ENCODE results near the gene PLOD1. TPM values are rescaled to one million over a fixed set of nuclear protein-coding genes. Genes with fewer than 3 reads are reported as not detected.
A peak's percentile ranks its signal among the peaks of the same experiment; 100 is the strongest.
"Not testable (repeated sequence)": the region's sequence is repeated elsewhere in the genome, so short reads cannot be mapped to it uniquely, and the experiment has no call there.

PLOD1 gene
- polyA plus RNA-seq (2014; cell fraction: cytosol; rRNA removed), result 36.1 and 44.4 TPM in 2 replicates
- 31.4 and 49.3 TPM in 2 replicates for polyA plus RNA-seq (2014; cell fraction: nucleus; rRNA removed)

DNA sequence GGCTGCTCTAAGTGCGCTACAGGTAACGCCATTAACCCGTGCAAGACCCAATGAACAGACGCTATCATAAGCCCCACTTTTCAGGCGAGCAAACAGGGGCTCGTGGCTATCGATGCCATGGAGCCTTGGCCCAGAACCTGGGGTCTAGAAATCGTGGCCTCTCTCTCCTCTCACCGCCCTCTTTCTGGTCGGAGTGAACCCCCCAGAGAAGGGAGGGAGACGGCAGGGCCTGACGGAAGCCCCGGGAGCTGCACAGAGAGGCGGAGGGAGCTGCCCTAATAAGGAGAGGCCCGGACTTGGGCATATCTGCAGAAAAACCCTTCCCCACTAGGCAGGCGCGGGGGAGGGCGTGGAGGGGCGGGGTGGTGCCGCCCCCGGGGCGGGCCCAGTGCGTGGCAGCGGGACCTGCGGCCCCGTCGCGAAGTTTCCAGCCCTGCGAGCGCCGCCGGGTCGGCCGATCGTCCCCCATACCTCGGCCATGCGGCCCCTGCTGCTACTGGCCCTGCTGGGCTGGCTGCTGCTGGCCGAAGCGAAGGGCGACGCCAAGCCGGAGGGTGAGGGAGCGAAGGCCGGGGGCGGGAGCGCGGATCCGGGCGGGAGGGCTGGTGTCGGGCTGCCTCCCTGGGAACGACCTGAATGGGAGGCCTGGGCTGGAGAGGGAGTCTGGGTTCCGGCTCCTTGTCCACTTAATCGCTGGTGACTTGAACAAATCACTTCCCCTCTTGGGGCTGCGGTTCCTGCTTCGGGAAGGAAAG is at the start of gene PLOD1:
TSS of gene PLOD1 (plus strand) at position 416 of the 755 bp plus-strand sequence. CDS start at position 479, 63 bp downstream.
- DNase-seq (ENCODE audit: low spot score), result peak; percentile 83

DNA sequence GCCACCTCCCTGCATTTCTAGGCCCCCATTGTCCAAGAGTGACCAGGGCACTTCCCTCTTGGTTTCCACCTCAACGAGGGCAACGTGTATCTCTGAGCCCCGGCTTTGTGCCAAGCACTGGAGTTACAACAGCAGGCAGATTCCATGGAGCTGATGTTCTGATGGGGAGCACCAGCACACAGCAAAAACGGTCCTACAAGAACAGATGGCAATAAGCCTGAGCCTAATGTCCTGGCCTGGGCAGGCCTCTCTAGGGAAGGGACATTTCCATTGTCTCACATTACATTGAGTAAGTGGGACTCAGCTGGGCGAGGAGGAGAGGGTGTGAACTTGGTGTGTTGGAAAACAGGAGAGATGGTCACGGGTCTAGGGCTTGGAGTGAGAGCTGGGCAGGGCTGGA is 48.6 kb upstream of the PLOD1 start:
- no peak for DNase-seq (ENCODE audit: low spot score)

DNA sequence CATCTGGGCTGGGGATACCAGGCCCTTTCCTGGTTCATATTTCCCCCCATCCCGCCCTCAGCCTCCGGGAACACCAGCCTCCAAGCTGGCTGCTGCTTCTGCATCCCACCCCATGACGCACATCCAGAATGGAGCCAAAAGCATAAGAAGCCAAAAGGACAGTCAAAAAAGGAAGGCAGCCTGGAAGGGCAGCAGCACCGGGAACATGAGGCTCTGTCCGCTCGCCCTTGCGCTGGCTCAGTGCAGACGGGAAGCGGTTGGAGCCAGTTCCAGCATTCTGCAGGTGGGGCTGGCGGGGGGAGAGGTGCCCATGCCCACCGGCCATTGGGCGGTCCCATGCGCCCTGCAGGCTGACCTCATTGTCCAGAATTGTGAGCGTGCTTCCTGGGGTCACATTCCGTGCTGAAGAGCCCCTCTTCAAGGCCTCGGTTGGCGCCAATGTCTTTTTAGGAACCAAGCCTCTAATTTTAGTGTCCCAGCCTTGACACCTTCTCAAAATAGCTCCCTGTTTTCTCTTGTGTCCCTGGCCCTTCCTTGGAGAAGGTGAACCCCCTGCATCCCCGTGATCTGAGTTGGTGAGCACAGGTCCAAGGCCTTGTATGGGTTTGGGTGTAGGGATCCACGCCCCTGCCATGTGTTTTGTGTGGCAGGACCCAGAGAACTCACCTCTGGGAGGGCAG is 47.4 kb upstream of the PLOD1 start:
- no peak for DNase-seq (ENCODE audit: low spot score)

DNA sequence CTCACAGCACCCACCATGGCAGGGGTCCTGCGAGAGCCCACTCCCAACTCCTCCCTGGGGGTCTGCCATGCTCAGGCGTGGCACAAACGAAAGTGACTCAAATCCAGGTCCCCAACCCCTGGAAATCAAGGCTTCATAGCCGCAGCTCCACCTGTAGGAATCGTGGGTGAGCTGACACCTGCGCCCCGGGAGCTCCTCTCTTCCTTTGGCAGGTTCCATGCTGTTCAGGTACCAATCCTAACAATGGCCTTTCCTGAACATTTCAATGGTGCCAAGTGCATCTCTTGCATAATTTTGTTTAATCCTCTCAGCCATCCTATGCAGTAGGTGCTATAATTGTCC is 46.9 kb upstream of the PLOD1 start:
- DNase-seq (ENCODE audit: low spot score), result no peak

DNA sequence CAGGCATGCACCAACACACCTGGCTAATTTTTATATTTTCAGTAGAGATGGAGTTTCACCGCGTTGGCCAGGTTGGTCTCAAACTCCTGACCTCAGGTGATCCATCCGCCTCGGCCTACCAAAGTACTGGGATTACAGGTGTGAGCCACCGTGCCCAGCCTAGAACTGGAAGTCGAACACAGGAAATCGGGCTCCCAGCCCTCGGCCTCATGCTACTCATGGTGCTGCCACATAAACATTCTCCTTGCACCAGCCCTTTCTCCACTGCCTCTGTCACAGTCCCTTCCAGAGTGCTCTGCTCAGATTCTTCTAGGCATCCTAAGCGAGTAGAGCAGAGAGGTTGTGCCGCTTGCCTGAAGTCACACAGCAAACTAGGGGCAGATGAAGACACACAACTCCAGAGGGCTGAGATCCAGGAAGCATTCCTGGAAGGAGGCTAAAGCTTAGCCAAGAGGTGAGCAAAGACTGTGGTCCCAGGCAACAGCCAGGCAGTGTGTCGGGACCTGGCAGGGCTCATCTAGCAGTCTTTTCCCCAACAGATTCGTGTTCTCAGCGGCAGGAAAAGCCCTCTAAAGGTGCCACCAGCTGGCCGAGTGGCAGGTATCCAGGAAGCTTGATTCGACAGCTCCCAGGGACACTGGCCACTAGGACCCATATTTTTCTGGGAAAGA is 46.2 kb upstream of the PLOD1 start:
- no peak for DNase-seq (ENCODE audit: low spot score)

DNA sequence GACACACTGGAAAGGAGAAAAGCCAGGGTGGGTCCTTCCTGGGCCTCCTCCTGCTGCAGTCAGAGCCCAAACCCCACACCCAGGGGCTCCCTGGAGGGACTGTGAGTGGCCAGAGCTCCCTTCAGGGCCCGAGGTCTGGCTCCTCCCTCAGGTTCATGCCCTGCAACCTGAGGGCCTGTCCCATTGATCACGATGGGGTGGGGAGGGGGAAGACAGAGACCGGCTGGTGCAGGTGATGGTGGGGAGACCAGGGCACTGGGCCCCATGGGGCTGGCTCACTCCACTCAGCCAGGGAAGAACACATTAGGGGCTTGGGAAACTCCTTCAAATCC is 45.7 kb upstream of the PLOD1 start:
- DNase-seq (ENCODE audit: low spot score), result no peak

DNA sequence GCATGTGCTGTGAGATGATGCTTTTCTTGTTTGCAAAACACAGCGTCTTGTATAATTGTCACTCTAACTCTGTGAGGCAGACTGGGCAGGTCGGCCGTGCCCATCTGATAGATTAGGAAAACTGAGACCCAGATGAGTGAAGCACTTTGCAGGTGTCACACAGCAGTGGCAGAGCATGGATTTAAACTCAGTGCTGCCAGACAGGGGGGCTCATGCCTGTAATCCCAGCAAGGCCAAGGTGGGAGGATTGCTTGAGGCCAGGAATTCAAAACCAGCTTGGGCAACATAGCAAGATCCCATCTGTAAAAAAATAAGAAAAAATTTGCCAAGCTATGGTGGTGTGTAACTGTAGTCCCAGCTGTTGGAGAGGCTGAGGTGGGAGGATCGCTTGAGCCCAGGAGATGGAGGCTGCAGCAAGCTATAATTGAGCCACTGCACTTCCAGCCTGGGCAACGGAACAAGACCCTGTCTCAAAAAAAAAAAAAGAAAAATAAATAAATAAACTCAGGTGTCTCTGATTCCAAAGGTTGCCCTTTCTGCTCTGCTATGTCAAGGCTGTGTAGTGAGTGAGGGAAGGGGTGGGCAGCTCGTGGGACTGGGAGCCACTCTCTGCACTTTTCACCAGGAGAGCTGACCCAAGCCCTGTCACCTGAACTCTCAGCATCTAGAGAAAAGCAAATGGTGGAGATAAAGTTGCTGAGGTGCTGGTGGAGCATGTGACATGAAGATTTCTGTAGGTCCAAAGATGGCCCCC is 42.9 kb upstream of the PLOD1 start:
- DNase-seq (ENCODE audit: low spot score), result no peak

DNA sequence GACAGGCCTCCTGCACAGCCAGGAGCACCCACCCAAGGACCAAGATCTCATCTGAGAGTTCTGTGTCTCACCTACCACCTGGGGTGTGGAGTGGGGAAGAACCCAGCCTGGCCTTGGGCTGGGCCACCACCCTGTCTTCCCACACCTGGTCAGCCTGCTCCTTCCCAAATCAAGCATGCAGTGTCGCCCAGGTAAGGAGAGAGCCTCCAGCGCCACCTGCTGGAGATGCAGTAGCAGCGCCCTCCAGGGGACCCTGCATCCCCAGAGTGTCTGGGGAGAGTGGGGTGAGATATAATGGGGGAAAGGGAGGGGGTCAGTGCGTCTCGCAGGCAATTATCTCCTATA is 40.6 kb upstream of the PLOD1 start:
- peak; percentile 45 for DNase-seq (ENCODE audit: low spot score)

DNA sequence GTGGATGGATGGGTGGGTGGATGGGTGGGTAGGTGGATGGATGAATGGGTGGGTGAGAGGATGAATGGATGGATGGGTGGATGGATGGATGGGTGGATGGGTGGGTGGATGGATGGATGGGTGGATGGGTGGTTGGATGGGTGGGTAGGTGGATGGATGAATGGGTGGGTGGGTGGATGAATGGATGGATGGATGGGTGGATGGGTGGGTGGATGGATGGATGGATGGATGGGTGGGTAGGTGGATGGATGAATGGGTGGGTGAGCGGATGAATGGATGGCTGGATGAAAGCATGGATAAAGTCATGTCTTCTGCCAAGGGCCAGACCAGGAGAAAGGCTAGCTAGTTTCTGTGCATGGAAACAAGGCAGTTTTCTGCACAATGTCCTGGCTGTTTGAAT is 40.0 kb upstream of the PLOD1 start:
- DNase-seq (ENCODE audit: low spot score), result not testable (repeated sequence)

DNA sequence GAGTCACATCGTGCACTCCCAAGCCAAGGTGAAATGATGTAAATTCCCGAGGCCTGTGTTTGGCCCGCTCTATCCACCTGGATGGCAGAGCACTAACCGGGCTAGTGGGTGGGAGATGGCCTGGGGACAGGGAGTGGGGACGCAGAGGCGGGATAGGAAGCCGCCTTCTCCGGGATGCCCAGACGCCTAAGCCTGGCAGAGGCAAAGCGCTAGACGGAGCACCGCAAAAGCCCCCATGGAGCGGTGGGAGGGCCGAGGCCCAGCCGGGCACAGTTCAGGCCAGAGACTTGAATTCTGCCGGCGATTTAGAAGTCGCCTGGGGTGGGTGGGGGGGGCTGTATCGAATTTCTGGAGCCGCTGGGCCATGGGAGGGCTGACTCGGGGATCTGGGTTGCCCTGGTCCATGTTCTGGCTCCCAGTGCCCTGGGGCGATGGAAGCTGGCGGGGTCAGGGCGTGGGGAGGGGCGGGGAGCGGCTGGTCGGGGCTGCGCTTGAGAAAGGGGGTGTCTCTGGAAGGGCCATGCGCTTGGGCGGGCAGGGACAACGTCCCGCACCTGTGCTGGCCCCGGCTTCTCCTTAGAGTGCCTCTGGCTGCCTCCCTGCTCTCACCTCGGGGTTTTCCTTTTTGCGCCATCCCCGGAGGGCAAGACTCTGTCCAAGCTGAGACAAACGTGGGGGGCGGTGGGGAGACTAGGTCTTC is 36.3 kb upstream of the PLOD1 start:
- no peak for DNase-seq (ENCODE audit: low spot score)

DNA sequence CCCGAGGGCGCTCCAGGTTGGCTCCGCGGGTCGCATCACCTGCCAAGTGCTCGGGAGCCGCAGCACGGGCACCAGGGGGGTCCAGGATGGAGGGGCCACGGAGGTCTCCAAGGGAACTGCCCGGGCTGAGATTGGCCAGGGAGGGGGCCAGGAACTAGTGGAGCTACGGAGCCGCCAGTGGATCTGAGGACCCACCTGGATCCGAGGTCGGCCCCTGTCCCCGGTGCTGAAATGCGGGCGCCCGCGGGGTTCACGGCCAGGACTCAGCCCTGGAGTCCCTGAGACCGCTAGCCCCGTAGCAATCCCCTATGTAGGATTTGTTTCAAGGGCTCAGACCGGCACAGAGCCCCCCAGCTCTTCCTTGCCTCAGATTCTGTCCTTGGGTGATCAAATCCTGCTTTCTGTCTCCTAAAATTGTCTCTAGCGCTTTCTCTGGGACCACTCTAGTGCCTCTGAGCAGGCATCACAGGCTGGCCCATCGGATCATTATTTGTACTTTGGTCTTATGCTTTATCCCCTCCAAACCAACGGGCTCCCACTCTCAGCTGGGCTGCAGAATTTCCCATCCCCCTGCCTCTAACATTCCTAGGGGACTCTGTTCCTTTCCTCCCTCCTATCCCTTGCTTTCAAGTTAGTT is 35.6 kb upstream of the PLOD1 start:
- no peak for DNase-seq (ENCODE audit: low spot score)

DNA sequence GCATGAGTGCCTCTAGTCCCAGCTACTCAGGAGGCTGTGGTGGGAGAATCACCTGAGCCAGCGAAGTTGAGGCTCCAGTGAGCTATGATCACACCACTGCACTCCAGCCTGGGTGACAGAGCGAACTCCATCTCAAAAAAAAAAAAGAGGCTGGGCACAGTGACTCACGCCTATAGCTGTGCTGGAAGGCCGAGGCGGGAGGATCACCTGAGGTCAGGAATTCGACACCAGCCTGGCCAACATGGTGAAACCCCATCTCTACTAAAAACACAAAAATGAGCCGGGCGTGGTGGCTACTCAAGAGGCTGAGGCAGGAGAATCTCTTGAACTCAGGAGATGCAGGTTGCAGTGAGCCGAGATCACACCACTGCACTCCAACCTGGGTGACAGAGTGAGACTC is 33.1 kb upstream of the PLOD1 start:
- not testable (repeated sequence) for DNase-seq (ENCODE audit: low spot score)

DNA sequence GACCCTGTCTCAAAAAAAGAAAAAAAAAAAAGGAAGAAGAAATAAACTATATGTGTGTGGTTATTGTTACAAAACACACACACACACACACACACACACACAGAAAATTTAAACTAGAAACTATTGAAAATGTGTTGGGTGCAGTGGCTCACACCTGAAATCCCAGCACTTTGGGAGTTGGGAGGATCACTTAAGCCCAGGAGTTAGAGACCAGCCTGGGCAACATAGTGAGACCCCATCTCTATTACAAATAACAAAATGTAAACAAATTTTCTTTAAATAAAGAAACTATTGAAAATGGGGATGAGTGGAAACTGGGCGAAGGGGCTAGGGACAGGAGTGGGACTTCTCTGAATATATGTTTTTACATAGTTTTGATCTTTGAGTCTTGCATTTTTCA is 31.3 kb upstream of the PLOD1 start:
- DNase-seq (ENCODE audit: low spot score), result no peak

DNA sequence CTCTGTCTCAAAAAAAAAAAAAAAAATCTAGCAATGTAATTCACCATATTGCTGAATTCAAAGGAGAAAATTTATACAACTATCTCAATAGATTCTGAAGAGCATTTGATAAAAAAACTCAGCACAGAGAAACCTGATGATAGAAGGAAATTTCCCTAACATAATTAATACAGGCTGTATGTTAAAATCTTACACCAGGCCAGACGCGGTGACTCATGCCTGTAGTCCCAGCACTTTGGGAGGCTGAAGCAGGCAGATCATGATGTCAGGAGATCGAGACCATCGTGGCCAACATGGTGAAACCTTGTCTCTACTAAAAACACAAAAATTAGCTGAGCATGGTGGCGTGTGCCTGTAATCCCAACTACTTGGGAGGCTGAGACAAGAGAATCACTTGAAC is 30.4 kb upstream of the PLOD1 start:
- not testable (repeated sequence) for DNase-seq (ENCODE audit: low spot score)

DNA sequence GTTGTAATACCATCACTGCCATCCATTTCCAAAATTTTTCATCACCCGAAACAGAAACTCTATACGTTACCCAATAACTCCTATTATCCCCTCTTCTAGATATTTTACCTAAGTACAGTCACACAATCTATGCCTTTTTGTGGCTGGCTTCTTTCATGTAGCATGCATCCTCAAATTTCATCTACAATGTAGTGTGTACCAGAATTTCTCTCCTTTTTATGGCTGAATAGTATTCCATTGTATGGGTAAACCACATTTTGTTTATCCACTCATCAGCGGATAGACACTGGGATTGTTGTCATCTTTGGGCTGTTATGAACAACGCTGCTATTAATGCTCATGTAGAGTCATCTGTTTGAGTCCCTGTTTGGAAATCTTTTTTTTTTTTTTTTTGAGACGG is 29.5 kb upstream of the PLOD1 start:
- DNase-seq (ENCODE audit: low spot score), result no peak

DNA sequence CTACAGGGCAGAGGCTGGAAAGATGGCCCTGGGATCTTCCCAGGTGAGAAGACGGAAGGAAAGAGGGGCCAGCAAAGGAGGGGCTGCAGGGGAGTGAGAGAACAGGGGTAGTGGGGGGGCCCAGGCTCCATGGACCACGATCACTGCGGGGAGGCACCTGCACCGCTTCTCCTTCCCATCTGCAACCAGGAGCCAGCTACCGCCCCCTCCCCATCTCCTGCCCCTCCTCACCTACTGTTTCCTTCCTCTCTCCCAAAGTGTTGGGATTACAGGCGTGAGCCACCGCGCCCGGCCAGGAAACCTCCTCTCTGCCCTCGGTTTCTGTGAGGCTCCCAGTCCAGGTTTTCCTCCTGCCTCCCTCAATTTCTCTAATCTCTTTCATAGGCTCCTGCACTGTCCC is 27.6 kb upstream of the PLOD1 start:
- DNase-seq (ENCODE audit: low spot score), result no peak

DNA sequence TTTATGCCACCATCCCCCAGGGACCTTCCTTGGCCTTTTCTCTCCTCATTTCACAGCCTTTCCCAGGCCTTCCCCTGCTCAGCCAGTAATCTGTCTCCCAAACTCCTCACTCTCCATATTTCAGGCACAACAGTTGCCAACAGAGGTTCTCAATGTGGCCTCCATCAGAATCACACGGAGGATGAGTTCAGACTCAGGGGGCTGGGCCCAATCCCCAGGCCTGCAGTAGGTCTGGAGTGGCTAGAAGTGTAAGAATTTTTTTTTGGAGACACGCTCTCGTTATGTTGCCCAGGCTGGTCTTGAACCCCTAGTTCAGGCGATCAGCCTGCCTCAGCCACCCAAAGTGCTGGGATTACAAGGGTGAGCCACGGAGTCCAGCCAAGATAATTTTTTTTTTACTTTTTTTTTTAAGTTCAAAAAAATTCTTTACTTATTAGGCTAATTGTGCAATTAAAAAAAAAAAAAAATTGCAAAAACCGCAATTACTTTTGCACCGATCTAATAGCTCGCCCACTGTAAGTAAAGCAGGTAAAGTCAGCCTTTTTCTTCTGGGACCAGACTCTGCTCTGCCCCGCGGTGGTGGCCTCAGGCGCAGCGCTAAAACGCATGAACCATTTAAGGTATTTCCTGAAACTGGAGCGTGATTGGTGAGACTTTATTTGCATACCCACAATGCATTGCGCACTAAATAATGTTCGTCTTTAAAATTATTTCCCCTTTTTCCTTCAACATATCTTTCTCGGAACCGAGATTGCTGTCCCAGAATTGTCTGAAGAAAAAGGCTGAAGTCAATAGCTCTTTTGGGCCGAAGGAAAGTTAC is 27.0 kb upstream of the PLOD1 start:
- DNase-seq (ENCODE audit: low spot score), result peak; percentile 96

DNA sequence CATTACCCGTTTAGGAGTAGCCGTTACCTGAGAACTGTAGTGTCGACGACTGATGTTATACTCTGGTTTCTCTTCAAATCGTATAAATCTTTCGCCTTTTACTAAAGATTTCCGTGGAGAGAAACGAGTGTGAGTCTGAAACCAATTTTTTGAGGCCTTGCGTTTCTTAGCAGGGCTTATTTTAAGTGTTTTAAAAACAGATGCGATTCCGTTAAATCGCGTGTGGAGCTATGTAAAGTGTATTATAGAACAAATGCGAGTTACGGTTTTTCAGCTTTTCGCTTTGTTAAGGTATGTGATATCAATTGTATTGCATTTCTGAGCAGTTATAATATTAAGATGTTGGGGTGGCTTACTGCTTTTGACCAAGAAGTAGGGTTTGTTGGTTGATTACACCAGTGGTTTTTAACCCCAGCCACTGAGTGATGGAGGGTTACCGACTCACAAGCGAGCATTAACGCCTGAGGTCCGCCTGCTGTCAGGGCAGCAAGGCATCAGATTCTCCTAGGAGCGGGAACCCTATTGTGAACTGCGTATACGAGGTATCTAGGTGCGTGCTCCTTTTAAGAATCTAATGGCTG is 26.3 kb upstream of the PLOD1 start:
- DNase-seq (ENCODE audit: low spot score), result peak; percentile 96

DNA sequence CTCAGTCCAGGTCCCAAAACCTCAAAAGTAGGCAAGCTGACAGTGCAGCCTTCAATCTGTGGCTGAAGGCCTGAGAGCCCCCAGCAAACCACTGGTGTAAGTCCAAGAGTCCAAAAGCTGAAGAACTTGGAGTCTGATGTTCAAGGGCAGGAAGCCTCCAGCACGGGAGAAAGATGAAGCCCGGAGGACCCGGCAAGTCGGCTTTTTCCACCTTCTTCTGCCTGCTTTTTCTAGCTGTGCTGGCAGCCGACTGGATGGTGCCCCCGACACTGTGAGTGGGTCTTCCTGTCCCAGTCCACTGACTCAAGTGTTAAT is 23.6 kb upstream of the PLOD1 start:
- DNase-seq (ENCODE audit: low spot score), result not testable (repeated sequence)

DNA sequence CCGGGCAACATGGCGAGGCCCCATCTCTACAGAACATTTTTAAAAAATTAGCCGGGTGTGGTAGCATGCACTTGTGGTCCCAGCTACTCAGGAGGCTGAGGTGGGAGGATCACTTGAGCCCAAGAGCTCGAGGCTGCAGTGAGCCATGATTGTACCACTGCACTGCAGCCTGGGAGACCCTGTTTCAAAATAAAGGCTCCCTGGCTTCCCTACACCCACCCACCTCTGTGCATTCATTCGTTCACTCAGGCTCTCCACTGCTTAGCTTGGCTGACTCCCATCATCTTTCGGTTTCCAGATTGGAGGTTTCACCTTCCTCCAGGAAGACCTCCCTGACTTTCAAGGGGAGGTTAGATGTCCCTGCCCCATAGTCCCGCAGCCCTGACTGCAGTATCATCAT is 22.5 kb upstream of the PLOD1 start:
- no peak for DNase-seq (ENCODE audit: low spot score)

Measured in SK-N-DZ (cell line).